HepG2 (cell line): Measurements from ENCODE around the gene HYOU1.

Experiments used
- ATF5 ChIP-seq: sonication (generic); formaldehyde crosslinking; IDR thresholded peaks from 2 replicates; pipeline ENCODE4 v1.4.0; 2020; ENCODE audit warnings: mild to moderate bottlenecking, low read depth, missing genetic modification reagents
- HNRNPL ChIP-seq: fragments of 200-400 bp; formaldehyde crosslinking; IDR thresholded peaks from 2 replicates; pipeline ENCODE4 v1.6.1; 2017; ENCODE audit warnings: mild to moderate bottlenecking, low read depth, low read length

GRCh38 chr11:119057000-119057769 is at the start of gene HYOU1:
- TF ChIP-seq HNRNPL (no peak; the same call in 1 of the 2 replicates), ATF5 (CRISPR knock-in tag) (no peak)
